DMS153 treated with DMSO at 0.1 percent for 48 hours (cell line): Measurements from ENCODE around the gene FAM174C.

ENCODE experiments used
- DNase-seq: peaks from one replicate; lab custom pipeline; 2025; ENCODE audit not compliant: unreplicated experiment; lab: John Stamatoyannopoulos, UW

The FAM174C gene

DNA sequence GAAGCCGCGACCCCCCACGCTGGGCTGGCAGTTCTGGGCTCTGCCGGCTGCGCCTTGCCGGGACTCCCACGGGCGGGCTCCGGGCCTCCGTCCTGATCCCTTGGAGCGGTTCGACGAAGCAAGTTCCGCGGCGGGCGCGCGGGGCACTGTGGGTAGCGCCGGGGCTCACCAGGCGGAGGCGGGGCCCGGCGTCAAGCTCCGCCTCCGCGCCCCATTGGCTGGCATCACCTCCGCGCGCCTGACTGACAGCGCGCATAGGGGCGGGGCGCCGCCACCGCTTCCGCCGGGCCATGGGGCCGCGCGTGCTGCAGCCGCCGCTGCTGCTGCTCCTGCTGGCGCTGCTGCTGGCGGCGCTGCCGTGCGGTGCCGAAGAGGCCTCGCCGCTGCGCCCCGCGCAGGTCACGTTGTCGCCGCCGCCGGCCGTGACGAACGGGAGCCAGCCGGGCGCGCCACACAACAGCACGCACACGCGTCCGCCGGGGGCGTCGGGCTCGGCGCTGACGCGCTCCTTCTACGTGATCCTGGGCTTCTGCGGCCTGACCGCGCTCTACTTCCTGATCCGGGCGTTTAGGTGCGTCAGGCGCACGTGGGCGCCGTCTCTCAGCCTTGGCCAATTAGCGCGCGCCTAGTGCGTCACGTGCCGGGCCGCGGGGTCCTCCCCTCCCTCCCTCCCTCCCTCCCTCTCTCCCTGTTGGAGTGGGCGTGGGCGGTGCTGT is at the start of gene FAM174C:
Gene FAM174C (plus strand): TSS at position 271 of the 716 bp plus-strand sequence. CDS start 20 bp downstream, at position 291.
- DNase-seq = peak; percentile 44

DNA sequence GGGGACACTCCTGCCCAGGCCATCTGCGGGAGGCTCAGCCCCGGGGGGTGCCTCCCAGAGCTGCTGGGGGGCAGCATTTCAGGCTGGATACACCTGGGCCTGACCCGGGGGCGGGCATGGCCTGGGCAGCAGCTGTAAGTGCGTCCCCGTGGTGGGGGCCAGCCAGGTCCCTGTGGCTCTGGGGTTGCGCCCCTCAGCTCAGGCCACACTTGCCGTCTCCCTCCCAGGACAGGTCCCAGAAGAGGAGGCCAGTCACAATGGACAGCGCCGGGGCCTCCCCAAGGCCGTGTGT is 49.2 kb upstream of the FAM174C start:
- DNase-seq = no peak

DNA sequence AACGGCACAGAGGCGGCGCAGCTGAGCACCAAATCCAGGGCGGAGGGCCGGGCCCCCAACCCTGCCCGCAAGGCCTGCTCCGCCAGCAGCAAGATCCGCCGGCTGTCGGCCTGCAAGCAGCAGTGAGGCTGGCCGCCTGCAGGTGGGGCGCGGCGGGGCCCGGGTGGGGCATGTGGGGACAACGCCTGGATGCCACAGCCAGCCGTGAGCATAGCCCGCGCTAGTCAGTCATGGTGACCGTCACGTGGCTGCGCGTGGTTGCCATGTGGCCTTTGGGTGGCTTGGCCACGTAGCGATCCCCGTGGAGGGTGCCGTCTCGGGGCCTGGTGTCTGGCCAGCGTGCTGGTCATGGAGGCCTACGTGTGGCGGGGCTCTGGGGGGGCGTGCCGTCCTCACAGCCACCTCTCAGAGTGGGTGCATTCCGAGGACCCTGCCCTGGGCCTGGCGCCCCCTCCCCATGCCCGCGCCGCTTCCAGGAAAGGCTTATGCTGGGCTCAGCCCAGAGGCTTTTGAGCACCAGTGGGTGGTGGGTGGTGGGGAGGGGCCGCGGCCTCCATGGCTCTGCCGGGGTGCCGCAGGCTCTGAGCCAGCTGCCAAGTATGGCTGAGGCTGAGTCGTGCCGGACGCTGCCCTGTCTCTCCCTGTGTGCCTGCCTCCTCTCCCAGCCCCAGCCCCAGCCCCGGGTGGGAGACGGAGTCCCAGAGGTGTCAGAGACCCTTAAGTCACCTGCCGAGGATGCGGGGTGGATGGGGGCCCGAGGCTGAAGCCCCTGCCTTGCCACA is 48.6 kb upstream of the FAM174C start:
- DNase-seq = no peak

DNA sequence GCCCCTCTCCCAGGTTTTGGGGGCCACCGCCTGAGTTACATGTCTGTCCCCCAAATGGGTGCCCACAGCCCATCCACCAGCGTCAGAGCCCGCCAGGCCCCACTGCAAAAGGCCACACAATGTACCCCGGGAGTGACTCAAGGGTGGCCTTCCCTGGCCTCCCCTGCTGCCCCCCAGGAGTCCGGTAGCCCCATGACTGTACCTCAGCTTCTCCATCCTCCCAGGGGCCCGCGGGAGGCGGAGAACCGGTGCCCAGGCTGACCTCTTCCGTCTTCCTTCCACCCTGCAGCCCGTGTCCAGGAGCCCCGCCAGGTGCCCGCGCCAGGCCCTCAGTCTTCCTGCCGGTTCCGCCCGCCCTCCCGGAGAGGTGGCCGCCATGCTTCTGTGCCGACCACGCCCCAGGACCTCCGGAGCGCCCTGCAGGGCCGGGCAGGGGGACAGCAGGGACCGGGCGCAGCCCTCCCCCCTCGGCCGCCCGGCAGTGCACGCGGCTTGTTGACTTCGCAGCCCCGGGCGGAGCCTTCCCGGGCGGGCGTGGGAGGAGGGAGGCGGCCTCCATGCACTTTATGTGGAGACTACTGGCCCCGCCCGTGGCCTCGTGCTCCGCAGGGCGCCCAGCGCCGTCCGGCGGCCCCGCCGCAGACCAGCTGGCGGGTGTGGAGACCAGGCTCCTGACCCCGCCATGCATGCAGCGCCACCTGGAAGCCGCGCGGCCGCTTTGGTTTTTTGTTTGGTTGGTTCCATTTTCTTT is 47.9 kb upstream of the FAM174C start:
- no peak for DNase-seq

DNA sequence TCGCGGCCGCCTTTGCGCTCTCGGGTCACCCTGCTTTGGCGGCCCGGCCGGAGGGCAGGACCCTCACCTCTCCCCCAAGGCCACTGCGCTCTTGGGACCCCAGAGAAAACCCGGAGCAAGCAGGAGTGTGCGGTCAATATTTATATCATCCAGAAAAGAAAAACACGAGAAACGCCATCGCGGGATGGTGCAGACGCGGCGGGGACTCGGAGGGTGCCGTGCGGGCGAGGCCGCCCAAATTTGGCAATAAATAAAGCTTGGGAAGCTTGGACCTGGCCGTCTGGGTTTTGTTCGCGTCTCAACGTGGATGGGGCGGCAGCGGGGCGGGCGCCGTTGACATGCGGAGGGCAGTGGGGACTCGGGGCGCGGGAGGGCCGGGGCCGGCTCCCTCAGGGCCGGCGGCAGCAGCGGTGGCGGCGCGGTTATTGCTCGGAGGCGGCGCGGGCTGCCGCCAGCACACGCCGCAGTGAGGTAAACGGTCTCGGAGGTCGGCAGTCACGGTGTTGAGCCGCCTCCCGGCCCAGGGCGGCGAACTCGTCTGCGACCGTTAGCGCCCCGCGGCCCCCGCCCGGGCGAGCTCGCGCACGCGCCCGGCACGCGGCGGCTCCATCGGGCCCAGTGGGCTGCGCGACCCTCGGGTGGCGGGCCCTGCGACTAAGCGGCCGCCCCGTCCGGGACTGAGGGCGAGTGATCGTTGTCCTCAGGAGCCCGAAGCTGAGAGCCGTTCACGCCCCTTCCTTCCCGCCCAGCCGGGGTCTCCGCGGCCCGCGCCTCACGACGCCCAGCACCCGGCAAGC is 47.0 kb upstream of the FAM174C start:
- DNase-seq = no peak

DNA sequence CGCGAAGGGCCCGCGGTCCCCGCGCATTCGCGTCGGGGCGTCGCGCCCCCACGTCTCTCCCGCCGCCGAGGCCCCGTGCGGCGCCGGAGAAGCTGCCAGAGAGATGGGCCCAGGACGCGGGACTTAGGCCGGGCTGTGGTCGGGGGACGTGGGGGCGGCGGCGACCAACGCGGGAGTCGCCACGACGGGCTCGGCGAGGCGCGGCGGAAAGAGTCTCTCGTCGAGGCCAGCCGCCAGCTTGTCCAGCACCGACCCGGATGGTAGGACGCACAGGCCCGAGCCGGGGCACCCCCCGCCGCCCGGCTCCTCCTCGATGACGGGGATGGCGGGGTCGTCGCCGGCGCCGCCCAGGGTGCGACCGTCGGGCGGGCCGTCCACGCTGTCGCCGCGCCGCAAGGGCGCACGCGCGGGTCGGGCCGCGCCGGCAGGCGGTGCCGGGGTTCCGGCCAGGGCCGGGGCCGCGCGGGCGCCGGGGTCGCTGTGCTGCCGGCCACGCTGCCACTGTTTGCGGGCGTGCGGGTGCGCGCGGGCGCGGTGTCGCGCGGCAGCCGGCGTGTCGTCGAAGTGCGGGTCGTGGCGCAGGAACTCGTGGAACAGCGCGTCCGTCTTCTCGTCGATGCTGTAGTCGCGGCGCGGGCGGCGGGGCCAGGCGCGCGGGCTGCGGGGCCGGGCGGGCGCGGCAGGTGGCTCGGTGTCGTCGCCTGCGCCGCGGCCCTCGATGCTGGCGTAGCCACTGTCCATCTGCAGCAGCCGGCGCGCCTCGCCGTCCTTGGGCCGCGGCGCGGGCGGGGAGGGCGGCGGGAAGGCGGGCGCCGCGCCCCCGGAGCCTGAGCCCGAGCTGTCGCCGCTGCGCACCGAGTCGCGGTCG is 46.0 kb upstream of the FAM174C start:
- no peak for DNase-seq

DNA sequence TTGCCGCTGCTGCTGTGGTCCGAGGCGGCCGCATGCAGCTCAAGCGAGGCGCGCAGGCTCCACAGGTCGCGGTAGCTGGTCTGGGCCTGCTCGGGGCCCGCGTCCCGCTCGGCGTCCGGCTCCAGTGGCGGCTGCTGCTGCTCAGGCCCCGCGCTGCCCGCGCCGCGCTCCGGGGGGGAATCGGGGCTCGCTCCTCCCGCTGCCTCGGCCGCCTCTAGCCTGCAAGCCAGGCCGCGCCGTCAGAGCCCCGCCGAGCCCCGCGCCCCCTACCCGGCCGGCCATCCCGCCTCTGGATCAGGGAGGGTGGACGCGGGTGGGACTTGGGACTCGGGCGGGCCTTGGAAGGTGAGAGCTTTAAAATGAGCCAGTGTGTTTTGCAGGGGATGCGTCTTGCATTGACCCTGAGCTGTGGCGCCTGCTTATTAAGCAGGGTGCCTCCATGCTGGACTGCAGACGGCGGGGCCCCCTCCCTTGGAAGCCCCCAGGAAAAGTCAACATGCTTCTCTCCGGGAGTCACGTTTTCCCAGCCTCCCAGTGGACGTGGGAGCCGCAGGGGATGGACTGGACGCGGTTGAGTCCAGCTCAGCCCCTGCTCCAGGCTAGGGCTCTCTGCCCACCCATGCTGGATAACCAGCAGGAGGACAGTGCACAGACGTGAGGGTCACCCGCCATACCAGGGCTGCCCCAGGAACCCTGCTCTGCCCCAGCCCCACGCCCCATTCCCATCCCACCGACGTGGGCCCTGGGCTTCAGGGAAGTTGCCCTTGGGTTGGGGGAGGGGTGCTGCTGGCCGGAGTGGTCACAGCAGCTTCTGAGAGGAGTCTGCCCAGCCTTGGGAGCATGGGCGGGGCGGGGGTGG is 45.2 kb upstream of the FAM174C start:
- no peak for DNase-seq

DNA sequence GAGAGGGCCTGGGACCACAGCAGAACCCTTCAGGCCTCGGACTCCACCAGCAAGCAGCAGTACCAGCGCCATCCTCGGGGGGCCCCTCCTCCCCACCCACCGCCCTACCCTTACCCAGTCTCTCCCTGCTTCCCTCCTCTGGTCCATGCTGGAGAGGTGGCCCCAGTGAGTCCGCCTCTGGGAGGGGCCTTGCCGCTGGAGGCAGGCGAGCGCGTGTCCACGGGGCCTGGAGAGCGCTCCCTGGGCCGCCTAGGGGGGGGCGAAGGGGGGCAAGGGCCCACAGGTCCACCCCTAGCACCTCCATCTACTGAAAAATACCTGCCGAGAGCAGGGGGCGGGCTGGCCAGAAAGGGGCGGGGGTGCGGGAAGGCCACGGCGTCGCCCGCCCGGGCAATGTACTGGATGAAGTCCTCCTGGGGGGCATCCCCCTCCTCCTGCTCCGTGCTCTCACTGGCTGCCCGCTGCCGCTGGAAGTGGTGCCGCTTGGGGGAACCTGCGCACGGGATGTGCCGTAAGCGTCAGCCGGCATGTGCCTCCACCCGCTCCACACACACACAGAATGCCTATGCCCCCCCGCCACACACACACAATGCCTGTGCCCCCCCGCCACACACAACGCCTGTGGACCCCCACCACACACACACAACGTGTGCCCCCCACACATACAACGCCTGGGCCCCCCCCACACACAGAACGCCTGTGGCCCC is 44.4 kb upstream of the FAM174C start:
- no peak for DNase-seq

DNA sequence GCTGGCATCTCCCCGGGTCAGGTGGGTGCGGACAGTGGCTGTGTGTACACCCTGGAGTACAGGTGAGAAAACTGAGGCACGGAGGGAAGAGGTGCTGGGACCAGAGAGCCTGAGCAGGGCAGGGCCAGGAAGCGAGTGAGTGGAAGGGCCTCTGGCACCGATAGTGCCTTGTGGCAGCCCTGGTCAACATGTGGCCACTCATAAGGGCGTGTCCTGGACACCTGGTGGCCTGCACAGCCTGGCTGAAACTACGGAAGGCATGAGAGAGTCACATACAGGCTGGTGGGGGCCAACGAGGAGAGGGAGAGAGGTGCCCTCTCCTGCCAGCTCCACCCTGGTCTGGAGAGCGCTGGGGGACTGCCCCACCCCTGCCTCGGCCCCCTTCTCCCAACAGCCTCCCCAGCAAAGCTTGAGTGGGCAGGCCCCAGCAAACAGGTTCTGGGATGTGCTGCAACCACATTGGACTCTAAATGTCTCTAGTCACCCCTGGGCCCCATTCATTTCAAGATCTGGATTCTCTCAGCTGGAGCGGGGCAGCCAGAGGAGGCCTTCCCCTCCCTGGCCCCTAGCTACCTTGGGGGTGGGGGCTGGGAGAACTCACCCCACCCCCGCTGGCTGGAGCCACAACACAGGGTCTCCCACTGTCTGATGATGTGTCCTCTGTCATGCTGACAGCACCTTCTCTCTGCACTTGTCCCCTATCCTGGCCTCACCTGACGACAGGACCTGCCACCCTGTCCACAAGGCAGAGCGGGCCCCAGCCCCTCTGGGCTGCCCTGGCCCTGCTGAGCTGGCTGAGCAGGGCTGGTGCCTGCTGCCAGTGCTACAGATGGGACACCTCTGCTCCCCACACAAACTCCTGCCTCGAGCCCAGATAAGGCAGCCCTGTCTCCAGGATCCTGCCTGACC is 43.3 kb upstream of the FAM174C start:
- DNase-seq = no peak

DNA sequence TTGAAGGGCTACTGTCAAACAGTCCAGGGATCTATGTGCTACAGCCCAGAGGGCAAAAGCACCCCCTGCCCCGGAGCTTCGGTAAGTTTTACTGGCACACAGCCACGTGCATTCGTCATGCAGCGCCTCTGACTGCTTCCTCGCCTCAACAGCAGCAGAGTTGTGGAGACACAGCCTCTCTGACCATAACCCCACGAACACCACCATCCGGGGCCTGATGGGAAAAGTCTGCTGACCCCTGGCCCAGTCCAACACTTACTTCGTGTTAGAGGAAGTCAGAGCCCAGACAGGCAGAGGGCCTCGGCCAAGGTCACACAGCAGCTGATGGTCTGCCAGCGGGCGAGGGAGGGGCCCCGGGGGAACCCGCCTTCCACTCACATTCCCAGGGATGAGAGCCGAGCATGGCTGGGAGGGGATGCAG is 42.7 kb upstream of the FAM174C start:
- DNase-seq = no peak

DNA sequence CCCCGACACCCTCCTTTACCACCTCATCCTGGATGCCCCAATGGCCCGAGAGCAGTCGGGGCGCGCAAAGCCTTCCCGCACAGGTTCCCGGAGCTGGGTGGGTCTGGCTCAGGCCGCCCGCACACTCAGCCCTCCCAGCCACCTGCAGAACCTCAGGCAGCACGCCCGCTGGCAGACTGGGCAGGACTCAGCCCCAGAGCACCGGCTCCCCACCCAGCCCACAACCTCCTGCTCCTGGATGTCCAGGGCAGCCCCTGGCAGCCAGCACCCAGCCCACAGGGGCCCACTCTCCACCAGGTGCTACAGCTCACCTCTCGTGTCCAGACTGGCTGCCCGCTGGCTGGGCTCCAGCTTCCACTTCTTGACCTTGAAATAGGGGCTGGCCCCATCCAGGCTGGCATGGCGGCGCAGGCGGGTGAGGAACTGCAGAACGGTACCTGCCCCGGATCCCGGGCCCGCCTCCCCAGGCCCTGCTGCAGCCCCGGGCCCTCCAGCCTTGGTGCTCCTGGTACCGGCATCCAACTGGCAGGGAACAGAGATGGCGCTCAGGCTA is 42.1 kb upstream of the FAM174C start:
- no peak for DNase-seq

DNA sequence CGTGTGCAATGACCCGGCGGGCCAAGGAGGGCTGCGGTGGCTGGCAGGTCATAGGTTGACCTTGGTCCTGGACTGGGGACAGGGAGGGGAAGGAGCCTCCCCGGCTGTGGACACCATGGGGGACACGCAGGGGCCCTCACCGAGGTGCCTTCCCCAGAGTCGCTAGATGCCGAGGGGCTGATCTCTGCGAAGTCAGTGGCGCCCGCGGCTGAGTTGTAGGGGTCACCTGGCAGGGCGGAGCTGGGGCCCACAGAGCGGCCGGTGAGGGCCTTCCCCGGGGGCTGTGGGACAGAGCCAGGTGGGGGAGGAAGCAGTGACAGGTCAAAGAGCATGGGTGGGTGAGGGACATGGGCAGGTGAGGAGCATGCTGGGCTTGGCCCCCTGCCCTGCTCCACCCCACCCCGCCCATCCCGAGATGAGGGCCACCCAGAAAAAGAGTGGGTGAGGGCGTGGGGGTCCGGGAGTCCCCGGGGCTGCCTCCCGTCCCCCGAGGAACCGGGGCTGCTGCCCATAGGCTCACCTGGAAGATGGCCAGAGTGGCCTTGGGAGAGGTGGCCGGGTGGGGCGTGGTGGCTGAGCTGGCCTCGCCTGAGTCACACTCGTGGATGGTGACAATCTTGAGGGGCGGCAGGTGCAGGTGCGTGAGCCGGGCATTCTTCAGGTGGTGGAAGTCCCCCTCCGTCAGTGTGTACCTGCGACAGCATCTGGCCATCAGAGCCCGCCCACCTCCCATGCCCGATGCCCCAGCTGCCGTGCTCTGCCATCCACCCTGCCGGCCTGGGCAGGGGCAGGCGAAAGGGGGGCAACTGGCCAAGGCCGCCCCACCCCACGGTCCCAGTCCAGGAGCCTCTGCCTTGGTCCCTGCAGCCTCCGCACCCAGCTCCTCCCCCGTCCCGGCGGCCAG is 41.0 kb upstream of the FAM174C start:
- no peak for DNase-seq

DNA sequence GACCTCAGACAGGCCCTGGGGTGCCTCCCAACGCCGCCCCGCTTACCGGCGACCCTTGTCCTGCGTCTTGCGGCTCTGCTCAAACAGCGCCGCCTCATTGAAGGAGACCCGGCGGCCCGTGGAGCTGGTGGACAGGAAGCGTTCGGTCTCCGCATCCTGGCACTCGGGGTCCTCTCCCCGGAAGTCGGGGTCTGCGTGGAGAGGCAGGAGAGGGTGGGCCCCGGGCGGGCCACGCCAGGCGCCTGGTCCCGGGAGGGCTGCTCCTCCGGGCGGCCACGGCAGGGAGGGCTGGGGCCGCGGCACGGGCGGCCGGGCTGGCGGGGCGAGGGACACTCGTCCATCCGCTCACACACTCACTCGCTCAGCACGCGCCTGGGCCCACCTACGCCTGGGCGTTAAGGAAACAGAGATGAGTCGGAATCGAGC is 40.4 kb upstream of the FAM174C start:
- no peak for DNase-seq

DNA sequence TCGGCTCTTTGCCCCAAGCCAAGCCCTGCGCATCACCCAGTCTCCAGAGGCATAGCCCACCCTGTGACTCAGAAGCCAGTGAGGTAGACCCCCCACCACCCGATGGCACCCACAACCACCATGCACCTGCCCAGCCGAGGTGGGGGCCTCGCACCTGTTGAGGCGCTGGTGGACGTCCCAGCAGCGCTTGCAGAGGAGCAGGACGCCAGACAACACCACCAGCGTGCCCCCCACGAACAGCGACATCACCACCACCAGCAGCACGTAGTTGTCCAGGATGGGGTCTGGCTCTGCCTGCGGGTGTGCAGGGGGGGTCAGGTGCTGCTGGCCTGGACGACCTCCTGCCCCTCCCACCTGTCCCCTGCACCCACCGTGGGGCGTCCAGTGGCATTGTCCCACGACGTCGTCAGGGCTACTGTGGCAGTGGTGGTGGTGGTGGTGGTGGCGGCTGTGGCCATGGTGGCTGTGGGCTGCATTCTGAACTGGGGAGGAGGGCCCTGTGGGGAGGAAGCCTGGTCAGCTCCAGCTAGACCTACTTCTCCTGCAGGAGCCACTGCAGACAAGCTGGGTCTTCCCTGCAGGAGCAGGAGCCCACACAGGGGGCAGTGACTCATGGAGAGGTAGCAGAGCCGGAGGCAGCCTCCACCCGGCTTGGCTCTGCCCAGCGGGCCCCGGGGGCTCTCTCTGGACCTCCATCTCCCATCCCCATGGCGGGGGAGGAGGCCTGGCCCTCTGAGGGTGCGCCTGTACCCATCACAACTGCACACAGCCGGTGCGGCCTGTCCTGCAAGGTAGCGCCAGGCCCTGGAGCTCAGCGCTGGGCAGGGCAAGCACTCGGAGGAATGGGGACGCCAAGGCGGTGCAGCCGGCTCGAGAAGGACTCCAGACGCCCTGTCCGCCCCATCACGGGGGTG is 39.4 kb upstream of the FAM174C start:
- no peak for DNase-seq

DNA sequence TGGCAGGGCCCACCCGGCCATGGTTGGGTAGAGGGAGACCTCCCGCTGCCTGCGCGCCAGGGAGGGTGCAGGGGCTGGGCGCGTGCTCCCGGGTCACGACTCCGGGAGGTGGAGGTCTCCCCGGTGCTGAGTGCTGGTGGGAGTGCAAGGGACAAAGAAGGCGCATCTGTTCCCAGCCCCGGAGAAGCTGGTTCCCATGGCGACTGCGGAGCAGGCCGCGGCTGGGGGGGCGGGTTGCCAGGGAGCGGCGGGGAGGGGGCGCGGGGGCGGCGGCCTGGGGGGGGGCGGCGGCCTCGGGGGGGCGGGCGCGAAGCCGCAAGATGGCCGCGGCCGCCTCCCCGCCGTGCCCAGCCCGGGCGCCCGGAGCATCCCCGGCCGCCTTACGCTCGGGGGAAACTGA is 38.8 kb upstream of the FAM174C start:
- DNase-seq = no peak
